Measurements from ENCODE around the gene ADD3.

Gene ADD3

GRCh38 chr10:110171032-110171431, 163.2 kb downstream of the ADD3 start:
- no peak for TF ChIP-seq CTCF (IDR thresholded peaks at IDR 0.05; ENCODE audit: borderline replicate concordance, extremely low read depth, low read length, poor library complexity, severe bottlenecking)
- no peak for TF ChIP-seq EZH2 (IDR thresholded peaks at IDR 0.05; ENCODE audit: borderline replicate concordance, low read depth, low read length, severe bottlenecking)
- no peak overlapping the region for H3K4me3 ChIP-seq (ENCODE audit: low read depth in 1 of 2, low read length in 2 of 2)
- H3K79me2 ChIP-seq (ENCODE audit: insufficient read depth, low read length), result no peaks in the 10 kb centered on the region
- peaks cover 42% of the 10 kb centered on the region for H3K27me3 ChIP-seq (ENCODE audit: insufficient read depth, low read length, poor library complexity)
- ATAC-seq (ENCODE audit: insufficient read depth, low read depth) (no peak), DNase-seq (no peak)
- no peaks in the 10 kb centered on the region for H3K4me1 ChIP-seq (ENCODE audit: insufficient read depth, low read length)
- no peak overlapping the region for H3K4me2 ChIP-seq (ENCODE audit: insufficient read depth, low read length)
- no peaks in the 10 kb centered on the region for H4K20me1 ChIP-seq (ENCODE audit: insufficient read depth, low read length)
- no peaks in the 10 kb centered on the region for H3K9me3 ChIP-seq (ENCODE audit: insufficient read depth, low read length, severe bottlenecking)
- no peak overlapping the region for H3K27ac ChIP-seq (ENCODE audit: low read length)
- no peaks in the 10 kb centered on the region for H3K36me3 ChIP-seq (ENCODE audit: insufficient read depth, low read length)
- H3K9ac ChIP-seq (ENCODE audit: low read depth, low read length), result no peak overlapping the region
- H2AFZ ChIP-seq (ENCODE audit: low read depth, low read length), result no peak overlapping the region

- Histone ChIP-seq H3K36me3 (ENCODE audit: insufficient read depth, low read length) (no peaks in the 10 kb centered on the region), H3K9me3 (ENCODE audit: insufficient read depth, low read length, severe bottlenecking) (no peaks in the 10 kb centered on the region), H2AFZ (ENCODE audit: low read depth, low read length) (no peak overlapping the region), H3K4me1 (ENCODE audit: insufficient read depth, low read length) (no peaks in the 10 kb centered on the region), H4K20me1 (ENCODE audit: insufficient read depth, low read length) (no peaks in the 10 kb centered on the region), H3K4me3 (ENCODE audit: low read depth in 1 of 2, low read length in 2 of 2) (no peak overlapping the region), H3K9ac (ENCODE audit: low read depth, low read length) (no peak overlapping the region), H3K4me2 (ENCODE audit: insufficient read depth, low read length) (no peak overlapping the region), H3K27me3 (ENCODE audit: insufficient read depth, low read length, poor library complexity) (peaks cover 41% of the 10 kb centered on the region), H3K27ac (ENCODE audit: low read length) (no peak overlapping the region), H3K79me2 (ENCODE audit: insufficient read depth, low read length) (no peaks in the 10 kb centered on the region)
- no peak for ATAC-seq (ENCODE audit: insufficient read depth, low read depth)
- TF ChIP-seq EZH2 (IDR thresholded peaks at IDR 0.05; ENCODE audit: borderline replicate concordance, low read depth, low read length, severe bottlenecking) (no peak), CTCF (IDR thresholded peaks at IDR 0.05; ENCODE audit: borderline replicate concordance, extremely low read depth, low read length, poor library complexity, severe bottlenecking) (no peak)
- DNase-seq, result no peak
Observed at GRCh38 chr10:110172155-110172554, 164.4 kb downstream of the ADD3 start.

GRCh38 chr10:110174201-110174600, 166.4 kb downstream of the ADD3 start:
- H3K79me2 ChIP-seq (ENCODE audit: insufficient read depth, low read length), result no peaks in the 10 kb centered on the region
- peaks cover 27% of the 10 kb centered on the region for H3K27me3 ChIP-seq (ENCODE audit: insufficient read depth, low read length, poor library complexity)
- H3K9ac ChIP-seq (ENCODE audit: low read depth, low read length), result no peak overlapping the region
- ATAC-seq (ENCODE audit: insufficient read depth, low read depth), result no peak
- no peaks in the 10 kb centered on the region for H3K36me3 ChIP-seq (ENCODE audit: insufficient read depth, low read length)
- no peak for DNase-seq
- H3K4me2 ChIP-seq (ENCODE audit: insufficient read depth, low read length), result no peak overlapping the region
- H3K9me3 ChIP-seq (ENCODE audit: insufficient read depth, low read length, severe bottlenecking), result no peaks in the 10 kb centered on the region
- H4K20me1 ChIP-seq (ENCODE audit: insufficient read depth, low read length), result no peaks in the 10 kb centered on the region
- no peak overlapping the region for H3K4me3 ChIP-seq (ENCODE audit: low read depth in 1 of 2, low read length in 2 of 2)
- no peak for TF ChIP-seq EZH2 (IDR thresholded peaks at IDR 0.05; ENCODE audit: borderline replicate concordance, low read depth, low read length, severe bottlenecking)
- TF ChIP-seq CTCF (IDR thresholded peaks at IDR 0.05; ENCODE audit: borderline replicate concordance, extremely low read depth, low read length, poor library complexity, severe bottlenecking), result no peak
- no peak overlapping the region for H2AFZ ChIP-seq (ENCODE audit: low read depth, low read length)
- H3K4me1 ChIP-seq (ENCODE audit: insufficient read depth, low read length), result no peaks in the 10 kb centered on the region
- no peak overlapping the region for H3K27ac ChIP-seq (ENCODE audit: low read length)

GRCh38 chr10:110174816-110175215, 167.0 kb downstream of the ADD3 start:
- no peak overlapping the region for H3K4me2 ChIP-seq (ENCODE audit: insufficient read depth, low read length)
- H3K36me3 ChIP-seq (ENCODE audit: insufficient read depth, low read length), result no peaks in the 10 kb centered on the region
- no peak for DNase-seq
- no peak overlapping the region for H2AFZ ChIP-seq (ENCODE audit: low read depth, low read length)
- H3K9me3 ChIP-seq (ENCODE audit: insufficient read depth, low read length, severe bottlenecking), result no peaks in the 10 kb centered on the region
- no peaks in the 10 kb centered on the region for H3K79me2 ChIP-seq (ENCODE audit: insufficient read depth, low read length)
- H3K4me1 ChIP-seq (ENCODE audit: insufficient read depth, low read length), result no peaks in the 10 kb centered on the region
- no peak for TF ChIP-seq CTCF (IDR thresholded peaks at IDR 0.05; ENCODE audit: borderline replicate concordance, extremely low read depth, low read length, poor library complexity, severe bottlenecking)
- TF ChIP-seq EZH2 (IDR thresholded peaks at IDR 0.05; ENCODE audit: borderline replicate concordance, low read depth, low read length, severe bottlenecking), result no peak
- H3K27me3 ChIP-seq (ENCODE audit: insufficient read depth, low read length, poor library complexity), result peaks cover 23% of the 10 kb centered on the region
- no peak overlapping the region for H3K4me3 ChIP-seq (ENCODE audit: low read depth in 1 of 2, low read length in 2 of 2)
- H3K27ac ChIP-seq (ENCODE audit: low read length), result no peak overlapping the region
- H4K20me1 ChIP-seq (ENCODE audit: insufficient read depth, low read length), result no peaks in the 10 kb centered on the region
- H3K9ac ChIP-seq (ENCODE audit: low read depth, low read length), result no peak overlapping the region
- ATAC-seq (ENCODE audit: insufficient read depth, low read depth), result no peak

Measured in DND-41 (cell line).